GM18526 (cell line): ENCODE measurements around the gene AHDC1.

Source experiments
- POLR2A ChIP-seq: IDR thresholded peaks from 3 replicates; pipeline ENCODE4 v1.6.1; 2011; ENCODE audit not compliant: insufficient read length; ENCODE audit errors: extremely low read depth

The AHDC1 gene

DNA sequence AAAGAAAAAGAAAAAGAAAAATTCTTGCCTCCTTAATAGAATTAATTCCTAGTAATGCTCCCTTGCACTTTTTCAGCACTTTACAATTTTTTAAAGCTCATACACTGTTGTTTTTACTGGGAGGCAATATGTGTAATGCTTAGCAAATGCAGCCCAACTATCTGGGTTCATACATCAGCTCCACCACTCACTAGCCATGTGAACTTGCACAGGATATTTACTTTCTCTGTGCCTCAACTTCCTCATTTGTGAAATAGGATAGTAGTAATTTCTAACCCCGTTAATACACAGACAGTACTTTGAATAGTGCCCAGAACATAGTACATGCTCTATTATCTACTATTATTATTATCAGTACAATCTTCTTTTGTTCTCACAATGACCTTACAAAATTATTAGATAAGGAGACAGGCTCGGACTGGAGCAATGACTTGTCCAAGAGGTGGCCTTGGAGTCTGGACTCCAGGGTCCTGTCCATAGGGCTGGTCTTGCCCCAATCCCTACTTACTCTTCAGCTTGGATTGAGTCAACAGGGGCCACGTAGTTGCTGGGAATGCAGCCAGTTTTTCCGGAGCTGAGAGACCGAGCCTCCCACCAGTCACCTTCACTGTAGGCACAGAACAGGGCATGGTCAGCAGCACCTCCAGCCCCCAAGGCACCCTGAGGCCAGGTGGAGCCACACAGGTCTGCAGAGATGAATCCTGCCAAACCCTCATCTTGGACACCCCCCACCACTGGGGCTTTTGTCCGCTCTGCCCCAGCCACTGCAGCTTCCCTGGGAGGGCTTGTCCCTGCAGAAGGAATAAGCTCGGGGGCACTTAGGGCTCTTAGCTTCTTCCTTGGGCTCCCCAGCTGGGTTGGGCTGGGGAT, 17.3 kb upstream of the AHDC1 start:
- TF ChIP-seq POLR2A, result no peak

GRCh38 chr1:27618341-27619082, 14.6 kb upstream of the AHDC1 start:
- no peak for TF ChIP-seq POLR2A

GRCh38 chr1:27617420-27617819, 13.5 kb upstream of the AHDC1 start:
- TF ChIP-seq POLR2A, result no peak

DNA sequence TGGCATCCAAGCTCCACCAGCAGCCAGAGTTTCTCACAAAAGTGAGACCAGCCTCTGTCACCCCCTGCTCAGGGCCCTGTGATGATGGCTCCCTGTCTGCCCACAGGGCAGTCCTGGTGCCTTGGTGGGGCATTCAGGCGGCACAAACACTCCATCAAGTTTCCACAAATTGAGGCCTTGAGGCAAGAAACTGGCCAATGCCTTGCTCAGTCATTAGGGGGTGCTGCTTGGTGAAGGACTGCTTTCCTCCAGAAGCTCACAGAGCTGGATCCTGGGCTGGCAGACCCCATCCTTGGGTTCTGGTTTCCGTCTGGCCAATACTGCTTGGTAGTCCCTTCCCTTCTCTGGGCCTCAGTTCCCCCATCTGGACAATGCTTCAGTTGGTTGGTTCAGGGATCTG, 12.5 kb upstream of the AHDC1 start:
- no peak for TF ChIP-seq POLR2A

DNA sequence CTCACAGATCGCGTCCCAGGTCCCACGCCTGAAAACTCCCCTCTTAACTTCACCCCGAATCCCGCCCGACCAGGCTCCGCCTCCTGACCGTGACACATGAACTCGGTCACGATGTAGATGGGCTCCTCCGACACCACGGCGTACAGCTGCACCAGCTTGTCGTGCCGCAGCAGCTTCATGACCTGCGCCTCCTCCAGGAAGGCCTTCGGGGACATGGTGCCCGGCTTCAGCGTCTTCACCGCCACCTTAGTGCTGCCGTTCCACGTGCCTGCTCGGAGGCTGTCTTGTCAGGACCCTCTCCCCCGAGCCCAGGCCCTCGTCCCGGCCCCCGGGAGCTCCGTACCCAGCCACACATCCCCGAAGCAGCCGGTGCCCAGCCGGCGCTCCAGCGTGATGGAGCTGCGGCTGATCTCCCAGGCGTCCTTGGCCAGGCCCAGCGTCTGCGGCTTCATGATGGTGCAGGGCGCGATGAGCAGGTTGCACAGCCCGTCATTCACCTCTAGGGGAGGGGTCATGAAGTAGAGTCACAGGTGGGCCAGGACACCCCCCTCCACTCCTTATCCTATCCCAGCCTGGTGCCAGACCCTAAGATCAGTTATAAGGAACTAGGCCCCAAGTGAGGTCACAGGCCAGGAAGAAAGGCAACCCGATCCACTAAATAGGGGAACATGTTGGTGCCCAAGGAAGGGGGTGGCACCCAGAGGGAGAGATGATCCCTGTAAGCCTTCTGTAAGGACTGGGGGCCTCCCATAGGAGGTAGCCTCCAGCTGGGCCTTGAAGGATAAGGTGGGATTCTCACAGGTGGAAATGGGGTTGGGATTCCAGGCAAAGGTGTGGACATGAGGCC, 11.6 kb upstream of the AHDC1 start:
- no peak for TF ChIP-seq POLR2A

GRCh38 chr1:27614625-27615344, 10.8 kb upstream of the AHDC1 start:
- TF ChIP-seq POLR2A, result no peak

GRCh38 chr1:27614043-27614624, 10.2 kb upstream of the AHDC1 start:
- TF ChIP-seq POLR2A, result no peak

DNA sequence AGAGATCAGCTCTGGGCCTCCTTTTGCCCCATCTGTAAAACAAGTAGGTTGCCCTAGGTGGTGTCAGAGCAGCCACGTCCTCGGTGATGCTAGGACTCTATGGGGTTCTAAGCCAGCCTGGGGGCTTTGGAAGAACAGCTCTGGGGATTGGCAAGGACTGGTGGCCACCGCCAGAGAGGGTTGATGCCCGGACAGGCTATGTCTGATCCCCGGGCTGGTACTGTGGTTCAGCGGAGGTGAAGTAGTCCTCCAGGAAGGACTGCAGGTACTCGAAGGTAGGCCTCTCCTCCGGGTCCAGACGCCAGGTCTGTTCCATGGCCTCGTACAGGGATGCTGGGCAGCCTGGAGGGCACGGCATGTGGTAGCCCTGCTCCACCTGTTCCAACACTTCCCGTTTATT, 8.8 kb upstream of the AHDC1 start:
- no peak for TF ChIP-seq POLR2A

- no peak for TF ChIP-seq POLR2A
Measured at GRCh38 chr1:27611450-27611849, 7.5 kb upstream of the AHDC1 start.

DNA sequence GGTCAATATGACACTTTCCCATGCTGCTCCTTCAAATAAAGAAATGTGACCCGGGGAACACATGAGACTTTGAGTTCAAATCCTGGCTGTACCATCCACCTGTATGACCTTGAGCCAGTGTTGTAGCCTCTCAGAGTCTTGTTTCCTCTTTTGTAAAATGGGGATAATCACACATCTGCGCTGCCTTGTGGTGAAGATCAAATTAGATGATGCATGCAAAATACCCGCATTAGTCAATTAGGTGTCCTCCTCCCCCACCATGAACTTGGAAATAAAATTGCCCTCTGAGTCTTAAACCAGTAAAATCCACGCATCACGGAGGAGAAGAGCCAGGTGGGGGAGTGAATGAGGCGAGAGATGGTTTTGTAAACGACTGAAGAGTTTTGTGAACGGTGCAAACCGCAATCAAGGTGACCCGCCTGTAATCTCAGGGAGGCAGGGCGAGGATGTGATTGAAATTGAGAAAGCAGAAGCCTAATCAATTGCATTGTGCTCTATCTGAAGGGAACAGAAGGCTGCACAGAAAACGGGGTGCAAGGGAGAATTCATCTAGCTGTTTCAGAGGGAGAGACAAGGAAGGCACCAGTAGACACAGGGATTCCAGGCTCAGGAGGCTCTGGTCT, 5.8 kb upstream of the AHDC1 start:
- no peak for TF ChIP-seq POLR2A

GRCh38 chr1:27609210-27609555, 5.2 kb upstream of the AHDC1 start:
- no peak for TF ChIP-seq POLR2A

DNA sequence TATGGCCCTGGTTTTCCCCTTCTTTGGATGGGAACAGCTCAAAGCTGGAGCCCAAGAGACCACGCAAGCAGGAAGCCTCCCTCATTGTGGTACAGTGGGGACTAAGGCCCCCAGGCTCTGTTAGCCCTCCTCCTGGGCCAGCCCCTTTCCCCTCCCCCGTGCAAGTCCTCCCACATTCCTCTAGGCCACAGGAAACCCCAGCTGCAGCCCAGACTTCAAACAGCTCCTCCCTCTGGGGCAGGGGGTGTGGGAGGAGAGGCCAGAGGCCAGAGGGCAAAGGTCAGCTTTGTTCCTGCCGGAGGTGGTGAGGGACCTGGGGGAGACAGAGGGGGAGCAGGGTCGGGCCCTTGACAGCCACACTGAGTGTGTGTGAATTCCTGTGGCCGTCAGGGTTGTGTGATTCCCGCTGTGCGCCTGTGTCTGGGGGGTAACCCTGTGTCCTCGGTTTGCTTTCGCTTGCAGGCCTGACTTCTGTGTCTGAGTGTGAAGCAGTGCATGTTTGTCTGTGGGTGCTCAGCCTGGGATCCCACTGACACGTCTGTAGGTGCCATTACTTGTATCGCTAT, 3.4 kb upstream of the AHDC1 start:
- no peak for TF ChIP-seq POLR2A

DNA sequence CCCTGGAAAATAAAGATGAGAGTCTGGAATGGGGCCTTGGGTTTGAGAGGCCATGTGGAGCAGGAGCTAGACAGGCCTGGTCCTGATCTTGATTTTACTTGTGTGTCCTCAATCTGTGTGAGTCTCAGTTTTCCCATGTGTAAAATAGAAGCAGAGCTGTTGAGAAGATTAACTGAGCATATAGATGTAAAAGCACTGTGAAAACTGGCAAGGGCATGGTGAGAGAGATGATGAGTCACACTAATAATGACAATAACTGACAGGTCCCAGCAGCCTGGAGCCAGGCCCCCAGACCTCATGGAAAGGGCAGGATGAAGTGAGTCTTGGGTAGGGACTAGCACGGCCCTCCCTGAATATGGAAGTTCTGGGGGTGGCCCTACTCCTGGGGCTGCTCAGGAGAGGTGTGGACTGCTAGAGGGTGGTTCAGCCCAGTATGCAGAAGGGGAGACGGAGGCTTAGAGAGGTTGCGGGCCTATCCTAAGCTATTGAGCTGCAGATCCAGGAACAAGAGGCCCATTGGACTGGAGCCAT, 2.8 kb upstream of the AHDC1 start:
- TF ChIP-seq POLR2A, result no peak
